SU-DHL-6 (cell line): ENCODE measurements around the gene NOS1AP.

Source experiments
- H2AFZ ChIP-seq: fragments of 200-600 bp; sonication (generic); 2 replicates; pipeline ENCODE4 v1.6.1; 2014; ENCODE audit warnings: low read depth, mild to moderate bottlenecking, moderate library complexity, mixed read lengths, antibody characterized with exemption, low read length; ENCODE audit not compliant: severe bottlenecking
- H3F3A ChIP-seq: fragments of 200-600 bp; shearing (Covaris generic); 2 replicates; pipeline ENCODE4 v1.6.0; 2016; ENCODE audit warnings: antibody characterized with exemption, mild to moderate bottlenecking; ENCODE audit not compliant: insufficient read depth
- H3K27ac ChIP-seq: fragments of 200-600 bp; sonication (generic); 2 replicates; pipeline ENCODE4 v1.5.1; 2016; ENCODE audit warnings: low read depth, mild to moderate bottlenecking, low read length, moderate library complexity, mixed read lengths
- H3K27me3 ChIP-seq: fragments of 200-600 bp; sonication (generic), shearing (Covaris generic); 2 replicates; pipeline ENCODE4 v1.6.0; 2014; ENCODE audit warnings: mild to moderate bottlenecking, low read length
- H3K36me3 ChIP-seq: fragments of 200-600 bp; sonication (generic); 2 replicates; pipeline ENCODE4 v1.6.1; 2014; ENCODE audit warnings: mild to moderate bottlenecking, low read length, mixed read lengths
- H3K4me2 ChIP-seq: fragments of 300-600, 200-600 bp; shearing (Covaris generic), sonication (generic); 2 replicates; pipeline ENCODE4 v1.6.0; 2014; ENCODE audit warnings: low read length, low read depth, mild to moderate bottlenecking; ENCODE audit not compliant: poor library complexity, severe bottlenecking
- H3K4me3 ChIP-seq: fragments of 200-600 bp; sonication (generic); 2 replicates; pipeline ENCODE4 v1.5.1; 2014; ENCODE audit warnings: antibody characterized with exemption, low read length, mild to moderate bottlenecking, mixed read lengths; ENCODE audit not compliant: insufficient read depth, poor library complexity, severe bottlenecking
- H3K79me2 ChIP-seq: fragments of 200-600 bp; sonication (generic); 2 replicates; pipeline ENCODE4 v1.6.1; 2014; ENCODE audit warnings: mild to moderate bottlenecking, low read length, moderate library complexity; ENCODE audit not compliant: insufficient read depth
- H3K9ac ChIP-seq: fragments of 200-600 bp; sonication (generic); 2 replicates; pipeline ENCODE4 v1.7.0; 2014; ENCODE audit warnings: mild to moderate bottlenecking, low read length
- H3K9me2 ChIP-seq: fragments of 200-600 bp; sonication (generic); replicated peaks from 2 replicates; pipeline ENCODE4 v1.6.1; 2014; ENCODE audit warnings: low read length; ENCODE audit not compliant: insufficient read depth
- H3K9me3 ChIP-seq: fragments of 200-600 bp; sonication (generic); 2 replicates; pipeline ENCODE4 v1.6.1; 2014; ENCODE audit warnings: low read length, mixed read lengths; ENCODE audit not compliant: insufficient read depth
- H4K20me1 ChIP-seq: fragments of 200-600 bp; sonication (generic); 2 replicates; pipeline ENCODE4 v1.6.1; 2014; ENCODE audit warnings: low read depth, mild to moderate bottlenecking, antibody characterized with exemption, low read length, moderate library complexity, mixed read lengths
- CTCF ChIP-seq: fragments of 200-600 bp; sonication (generic); IDR thresholded peaks from one replicate; pipeline ENCODE4 v1.5.1; 2017; ENCODE audit warnings: antibody characterized with exemption, mild to moderate bottlenecking, low read length, moderate library complexity; ENCODE audit not compliant: insufficient read depth, poor library complexity, severe bottlenecking
- EZH2phosphoT487 ChIP-seq: fragments of 200-600 bp; sonication (generic), shearing (Covaris generic); conservative IDR thresholded peaks from 2 replicates; pipeline ENCODE4 v1.6.1; 2018; ENCODE audit warnings: mild to moderate bottlenecking, antibody characterized with exemption, low read length, moderate library complexity, mixed read lengths

NOS1AP gene

GRCh38 chr1:162222014-162222413 lies 152.5 kb downstream of the NOS1AP start:
- Histone ChIP-seq H3K9me2 (no peaks in the 10 kb centered on the region), H3K79me2 (no peaks in the 10 kb centered on the region), H3K36me3 (no peaks in the 10 kb centered on the region), H4K20me1 (no peaks in the 10 kb centered on the region), H3F3A (no peaks in the 10 kb centered on the region), H3K4me2 (no peak overlapping the region), H2AFZ (no peak overlapping the region), H3K4me3 (no peak overlapping the region), H3K27me3 (no peaks in the 10 kb centered on the region), H3K9ac (no peak overlapping the region), H3K27ac (no peak overlapping the region), H3K9me3 (no peaks in the 10 kb centered on the region)
- TF ChIP-seq CTCF (no peak), EZH2phosphoT487 (no peak)

GRCh38 chr1:162222730-162223129 lies 153.2 kb downstream of the NOS1AP start:
- Histone ChIP-seq H4K20me1 (no peaks in the 10 kb centered on the region), H3K9ac (no peak overlapping the region), H3K27ac (no peak overlapping the region), H3K9me3 (no peaks in the 10 kb centered on the region), H3F3A (no peaks in the 10 kb centered on the region), H3K36me3 (no peaks in the 10 kb centered on the region), H3K79me2 (no peaks in the 10 kb centered on the region), H3K9me2 (no peaks in the 10 kb centered on the region), H3K4me3 (no peak overlapping the region), H3K27me3 (no peaks in the 10 kb centered on the region), H2AFZ (no peak overlapping the region), H3K4me2 (no peak overlapping the region)
- TF ChIP-seq EZH2phosphoT487: no peak

- TF ChIP-seq CTCF: no peak
- no peak for TF ChIP-seq EZH2phosphoT487
- Histone ChIP-seq H4K20me1 (no peaks in the 10 kb centered on the region), H3K9ac (no peak overlapping the region), H3K36me3 (no peaks in the 10 kb centered on the region), H3K27me3 (no peaks in the 10 kb centered on the region), H3K27ac (no peak overlapping the region), H3K9me3 (no peaks in the 10 kb centered on the region), H3K4me3 (no peak overlapping the region), H3F3A (no peaks in the 10 kb centered on the region), H3K79me2 (no peaks in the 10 kb centered on the region), H3K9me2 (no peaks in the 10 kb centered on the region), H3K4me2 (no peak overlapping the region), H2AFZ (no peak overlapping the region)
These were observed 154.0 kb downstream of the NOS1AP start for GRCh38 chr1:162223488-162223887.

- Histone ChIP-seq H4K20me1 (no peaks in the 10 kb centered on the region), H3K9me2 (no peaks in the 10 kb centered on the region), H3K27me3 (no peaks in the 10 kb centered on the region), H2AFZ (no peak overlapping the region), H3F3A (no peaks in the 10 kb centered on the region), H3K36me3 (no peaks in the 10 kb centered on the region), H3K4me3 (no peak overlapping the region), H3K9ac (no peak overlapping the region), H3K27ac (no peak overlapping the region), H3K9me3 (no peaks in the 10 kb centered on the region), H3K4me2 (no peak overlapping the region), H3K79me2 (no peaks in the 10 kb centered on the region)
- TF ChIP-seq EZH2phosphoT487: no peak
- no peak for TF ChIP-seq CTCF
These were observed 154.8 kb downstream of the NOS1AP start for GRCh38 chr1:162224267-162224666.
